Measurements from ENCODE around the gene SLC2A10.

GRCh38 chr20:46666306-46666705, 43.1 kb upstream of the SLC2A10 start:
- TF ChIP-seq CTCF (IDR thresholded peaks at IDR 0.05 in 2 of 3, conservative IDR thresholded peaks at IDR 0.05 in 1 of 3; ENCODE audit: borderline replicate concordance in 1 of 3, insufficient read depth in 1 of 3, low read depth in 2 of 3, low read length in 2 of 3), result no peak
- TF ChIP-seq EZH2 (IDR thresholded peaks at IDR 0.05), result no peak
- TF ChIP-seq SP1 (IDR thresholded peaks at IDR 0.05; ENCODE audit: low read depth), result no peak
- TF ChIP-seq ZNF274 (IDR thresholded peaks at IDR 0.05; ENCODE audit: low read depth, low read length), result no peak
- TF ChIP-seq POLR2A (IDR thresholded peaks at IDR 0.05; ENCODE audit: borderline replicate concordance, extremely low read depth, insufficient read depth, insufficient read length), result no peak
- no peak for TF ChIP-seq POLR2AphosphoS5 (IDR thresholded peaks at IDR 0.05; ENCODE audit: low read depth, low read length)
- no peak for TF ChIP-seq CEBPB (IDR thresholded peaks at IDR 0.05; ENCODE audit: low read depth)
- TF ChIP-seq MAX (IDR thresholded peaks at IDR 0.05), result no peak
- no peak for TF ChIP-seq YY1 (IDR thresholded peaks at IDR 0.05; ENCODE audit: extremely low read depth, insufficient replicate concordance, low read depth, low read length)
- TF ChIP-seq EZH2phosphoT487 (IDR thresholded peaks at IDR 0.05; ENCODE audit: borderline replicate concordance), result no peak
- TF ChIP-seq SRF (IDR thresholded peaks at IDR 0.05; ENCODE audit: low read depth), result no peak
- TF ChIP-seq TCF7L2 (IDR thresholded peaks at IDR 0.05; ENCODE audit: borderline replicate concordance, extremely low read depth, insufficient read depth, insufficient read length), result no peak
- TF ChIP-seq CBX3 (IDR thresholded peaks at IDR 0.05; ENCODE audit: low read depth), result no peak
- no peak for TF ChIP-seq ELF1 (IDR thresholded peaks at IDR 0.05; ENCODE audit: borderline replicate concordance, low read depth)
